ENCODE results near the gene GOLT1A.
"Not testable (repeated sequence)": the region's sequence is repeated elsewhere in the genome, so short reads cannot be mapped to it uniquely, and the experiment has no call there.

Gene GOLT1A

GRCh38 chr1:204254031-204254661 lies 40.4 kb upstream of the GOLT1A start:
- H3K9me3 Mint-ChIP-seq: no peaks in the 10 kb centered on the region
- no peak overlapping the region for H3K27ac Mint-ChIP-seq
- H3K36me3 Mint-ChIP-seq: no peaks in the 10 kb centered on the region
- H3K27me3 Mint-ChIP-seq: peaks cover 14% of the 10 kb centered on the region
- H3K4me3 Mint-ChIP-seq: no peak overlapping the region
- no peak for ATAC-seq
- H3K4me1 Mint-ChIP-seq: no peaks in the 10 kb centered on the region

DNA sequence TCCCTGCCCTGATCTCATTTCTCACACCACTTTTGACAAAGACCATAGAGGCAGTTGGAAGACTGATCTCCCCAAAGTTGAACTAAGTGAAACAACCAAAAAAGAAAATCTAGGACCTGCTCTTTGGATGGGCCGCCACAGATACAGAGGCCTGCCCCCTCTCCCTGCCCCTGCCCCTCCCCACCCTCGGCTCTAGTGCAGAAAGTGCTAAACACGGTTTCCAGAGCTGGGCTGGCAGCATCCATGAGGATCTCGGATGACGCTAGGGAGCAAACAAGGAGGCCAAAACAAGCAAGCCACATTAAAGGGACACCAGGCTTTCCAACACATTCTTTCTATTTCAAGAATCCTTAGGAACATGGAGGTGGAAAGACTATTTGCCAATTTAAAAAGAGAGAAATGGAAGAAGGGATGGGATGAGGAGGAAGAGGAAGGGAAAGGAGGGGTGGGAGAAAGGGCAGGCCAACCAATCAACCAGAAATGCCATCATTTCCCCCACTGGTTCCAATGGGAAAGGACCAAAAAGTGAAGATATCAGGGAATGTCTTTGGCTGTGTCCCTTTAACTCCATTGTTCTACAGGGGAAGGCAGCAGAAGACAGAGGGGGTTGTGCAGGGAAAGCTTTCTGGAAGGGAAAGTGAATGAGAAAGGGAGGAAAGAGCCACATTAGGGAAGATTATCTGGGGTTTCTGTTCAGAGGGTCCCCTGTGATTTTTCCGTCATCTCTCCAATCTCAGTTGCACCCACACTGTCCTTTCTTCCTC lies 38.3 kb upstream of the GOLT1A start:
- H3K27ac Mint-ChIP-seq: no peak overlapping the region
- no peaks in the 10 kb centered on the region for H3K36me3 Mint-ChIP-seq
- H3K4me1 Mint-ChIP-seq: no peaks in the 10 kb centered on the region
- peaks cover 20% of the 10 kb centered on the region for H3K27me3 Mint-ChIP-seq
- ATAC-seq: no peak
- no peaks in the 10 kb centered on the region for H3K9me3 Mint-ChIP-seq
- H3K4me3 Mint-ChIP-seq: no peak overlapping the region

- H3K4me1 Mint-ChIP-seq: no peaks in the 10 kb centered on the region
- ATAC-seq: peak; percentile 25
- no peak overlapping the region for H3K4me3 Mint-ChIP-seq
These were observed 37.5 kb upstream of the GOLT1A start for GRCh38 chr1:204251286-204251685.

DNA sequence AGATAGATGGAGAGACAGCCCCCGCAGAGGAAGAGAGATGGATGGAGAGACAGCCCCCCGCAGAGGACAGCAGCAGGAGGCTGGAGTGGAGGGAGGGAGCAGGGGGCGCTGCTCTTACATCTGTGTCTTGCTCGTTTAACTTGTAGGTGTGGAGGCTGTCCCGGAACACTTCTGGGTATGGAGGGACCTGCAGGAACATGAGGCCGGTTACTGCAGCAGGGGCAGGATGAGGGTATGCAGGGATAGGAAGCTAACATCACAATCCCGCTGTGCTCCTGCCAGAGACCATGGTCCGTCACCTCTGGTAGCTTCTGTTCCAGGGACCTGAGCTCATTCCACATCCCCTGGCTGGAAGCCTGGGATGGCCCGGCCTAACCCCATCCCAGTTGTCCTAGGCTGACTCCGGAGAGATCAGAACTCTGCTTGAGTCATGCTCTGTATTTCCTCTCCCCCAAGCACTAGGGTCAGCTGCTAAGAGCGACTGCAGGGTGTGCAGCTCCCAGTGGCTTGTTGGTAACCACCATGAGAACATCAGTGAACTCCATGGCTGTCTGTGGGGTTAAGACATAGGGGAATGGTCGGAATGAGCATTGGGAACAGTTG lies 36.7 kb upstream of the GOLT1A start:
- no peak overlapping the region for H3K27ac Mint-ChIP-seq
- no peaks in the 10 kb centered on the region for H3K4me1 Mint-ChIP-seq
- H3K9me3 Mint-ChIP-seq: no peaks in the 10 kb centered on the region
- H3K27me3 Mint-ChIP-seq: peaks cover 35% of the 10 kb centered on the region
- no peak for ATAC-seq
- no peaks in the 10 kb centered on the region for H3K36me3 Mint-ChIP-seq
- H3K4me3 Mint-ChIP-seq: no peak overlapping the region

More at GRCh38 chr1:204251286-204251685, 37.5 kb upstream of the GOLT1A start:
- Mint-ChIP-seq H3K27me3 (peaks cover 27% of the 10 kb centered on the region), H3K9me3 (no peaks in the 10 kb centered on the region), H3K27ac (no peak overlapping the region), H3K36me3 (no peaks in the 10 kb centered on the region)

DNA sequence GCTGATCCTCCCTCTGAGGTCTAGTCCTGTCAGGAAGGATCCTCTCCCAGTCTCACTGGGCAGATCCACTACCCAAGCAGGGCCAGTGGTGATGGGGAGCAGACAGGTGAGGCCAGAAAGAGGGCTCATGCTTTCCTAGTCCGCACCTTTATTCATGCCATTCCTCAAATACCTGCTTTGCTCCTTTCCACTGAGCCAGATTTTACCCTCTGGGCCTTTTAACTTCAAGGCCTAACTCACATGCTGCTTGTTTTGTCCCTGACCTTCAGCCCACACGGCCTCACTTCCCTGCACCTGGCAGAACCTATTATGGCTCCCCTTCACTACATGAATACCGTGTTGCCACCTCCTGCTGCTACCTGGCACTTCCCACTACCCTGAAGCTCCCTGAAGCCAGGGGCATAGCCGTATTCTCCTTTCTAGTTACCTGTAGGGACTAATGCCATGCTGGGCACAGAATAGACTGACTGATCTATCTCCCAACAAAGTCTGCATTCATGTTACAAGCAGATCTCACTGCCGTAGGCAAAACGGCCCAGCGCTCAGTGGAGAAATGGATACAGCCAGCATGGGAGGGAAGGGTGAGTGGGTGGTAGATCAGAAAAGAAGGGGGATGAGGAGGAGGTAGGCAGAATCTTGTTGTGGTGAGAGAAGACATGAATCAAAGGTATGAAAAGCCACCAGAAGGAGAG lies 36.1 kb upstream of the GOLT1A start:
- peaks cover 41% of the 10 kb centered on the region for H3K27me3 Mint-ChIP-seq
- H3K36me3 Mint-ChIP-seq: no peaks in the 10 kb centered on the region
- no peak overlapping the region for H3K27ac Mint-ChIP-seq
- H3K9me3 Mint-ChIP-seq: no peaks in the 10 kb centered on the region
- H3K4me1 Mint-ChIP-seq: no peaks in the 10 kb centered on the region
- H3K4me3 Mint-ChIP-seq: no peak overlapping the region
- ATAC-seq: no peak

DNA sequence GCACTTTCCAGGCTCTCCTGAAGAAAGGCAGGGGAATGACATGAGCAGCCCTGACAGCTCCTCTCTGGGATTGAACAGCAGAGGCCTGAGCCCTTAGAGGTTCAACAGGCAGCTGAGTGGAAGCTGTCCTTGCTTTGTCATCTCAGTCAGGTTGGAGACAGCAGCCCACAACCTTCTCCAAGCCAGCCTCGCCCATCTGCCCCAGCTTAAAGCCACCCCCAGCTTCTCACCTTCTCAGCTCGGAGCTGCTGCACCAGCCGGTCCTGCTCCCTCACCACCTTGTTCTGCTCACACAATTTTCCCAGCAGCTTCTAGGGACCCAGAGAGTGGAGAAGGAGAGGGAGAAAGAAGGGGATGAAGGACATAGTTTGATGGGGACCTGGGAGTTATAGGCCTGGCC lies 35.2 kb upstream of the GOLT1A start:
- H3K27me3 Mint-ChIP-seq: peaks cover 46% of the 10 kb centered on the region
- H3K36me3 Mint-ChIP-seq: no peaks in the 10 kb centered on the region
- H3K4me1 Mint-ChIP-seq: no peaks in the 10 kb centered on the region
- no peak for ATAC-seq
- H3K9me3 Mint-ChIP-seq: no peaks in the 10 kb centered on the region
- H3K4me3 Mint-ChIP-seq: no peak overlapping the region
- no peak overlapping the region for H3K27ac Mint-ChIP-seq

GRCh38 chr1:204246876-204247275 lies 33.1 kb upstream of the GOLT1A start:
- H3K4me1 Mint-ChIP-seq: no peaks in the 10 kb centered on the region
- H3K9me3 Mint-ChIP-seq: no peaks in the 10 kb centered on the region
- H3K36me3 Mint-ChIP-seq: no peaks in the 10 kb centered on the region
- peaks cover 46% of the 10 kb centered on the region for H3K27me3 Mint-ChIP-seq
- no peak for ATAC-seq
- H3K27ac Mint-ChIP-seq: no peak overlapping the region
- no peak overlapping the region for H3K4me3 Mint-ChIP-seq

GRCh38 chr1:204242920-204243319 lies 29.1 kb upstream of the GOLT1A start:
- Mint-ChIP-seq H3K4me1 (no peaks in the 10 kb centered on the region), H3K9me3 (no peaks in the 10 kb centered on the region), H3K36me3 (no peaks in the 10 kb centered on the region), H3K27ac (no peak overlapping the region), H3K4me3 (no peak overlapping the region), H3K27me3 (peaks cover 31% of the 10 kb centered on the region)
- no peak for ATAC-seq

GRCh38 chr1:204241914-204242313 lies 28.1 kb upstream of the GOLT1A start:
- no peaks in the 10 kb centered on the region for H3K9me3 Mint-ChIP-seq
- no peak for ATAC-seq
- no peaks in the 10 kb centered on the region for H3K36me3 Mint-ChIP-seq
- no peak overlapping the region for H3K4me3 Mint-ChIP-seq
- peaks cover 24% of the 10 kb centered on the region for H3K27me3 Mint-ChIP-seq
- H3K4me1 Mint-ChIP-seq: no peaks in the 10 kb centered on the region
- H3K27ac Mint-ChIP-seq: no peak overlapping the region

DNA sequence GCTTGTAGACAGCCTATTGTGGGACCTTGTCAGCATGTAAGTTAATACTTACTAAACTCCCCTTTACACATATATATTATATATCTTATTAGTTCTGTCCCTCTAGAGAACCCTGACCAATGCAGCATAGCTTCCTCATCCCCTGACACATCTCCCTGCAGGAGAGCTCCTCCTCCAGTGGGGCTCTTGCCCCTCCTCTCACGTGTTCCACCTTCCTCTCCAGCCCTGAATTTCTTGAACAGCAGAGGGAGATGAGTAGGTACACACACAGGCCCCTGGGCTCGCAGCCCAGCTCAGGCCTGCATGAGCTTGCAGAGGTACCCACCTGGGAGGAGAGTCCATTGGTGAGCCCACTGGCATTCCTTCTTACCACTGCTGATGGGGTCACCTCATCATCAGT lies 27.3 kb upstream of the GOLT1A start:
- Mint-ChIP-seq H3K4me1 (no peaks in the 10 kb centered on the region), H3K9me3 (no peaks in the 10 kb centered on the region), H3K27ac (no peak overlapping the region), H3K27me3 (peaks cover 21% of the 10 kb centered on the region), H3K4me3 (no peak overlapping the region), H3K36me3 (no peaks in the 10 kb centered on the region)
- no peak for ATAC-seq

DNA sequence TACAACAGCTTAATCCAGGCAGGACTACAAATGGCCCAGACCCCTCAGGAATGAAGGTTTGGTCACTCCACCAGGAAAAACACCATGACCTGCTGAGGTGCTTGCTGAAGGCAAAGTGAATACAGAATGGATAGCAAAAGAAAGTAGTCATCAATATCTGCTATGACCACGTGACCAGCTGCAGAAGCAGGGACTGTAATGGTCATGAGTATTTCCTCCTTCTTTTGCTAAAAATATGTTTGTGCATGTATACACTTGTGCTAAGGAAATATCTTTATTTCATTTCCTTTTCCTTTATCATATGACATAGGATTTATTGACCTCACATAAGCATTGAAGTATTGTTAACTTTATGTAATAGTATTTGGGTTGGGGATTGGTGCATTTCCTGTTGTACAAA lies 26.4 kb upstream of the GOLT1A start:
- no peak overlapping the region for H3K27ac Mint-ChIP-seq
- ATAC-seq: no peak
- H3K27me3 Mint-ChIP-seq: peaks cover 19% of the 10 kb centered on the region
- no peaks in the 10 kb centered on the region for H3K36me3 Mint-ChIP-seq
- H3K4me3 Mint-ChIP-seq: no peak overlapping the region
- H3K4me1 Mint-ChIP-seq: no peaks in the 10 kb centered on the region
- no peaks in the 10 kb centered on the region for H3K9me3 Mint-ChIP-seq

DNA sequence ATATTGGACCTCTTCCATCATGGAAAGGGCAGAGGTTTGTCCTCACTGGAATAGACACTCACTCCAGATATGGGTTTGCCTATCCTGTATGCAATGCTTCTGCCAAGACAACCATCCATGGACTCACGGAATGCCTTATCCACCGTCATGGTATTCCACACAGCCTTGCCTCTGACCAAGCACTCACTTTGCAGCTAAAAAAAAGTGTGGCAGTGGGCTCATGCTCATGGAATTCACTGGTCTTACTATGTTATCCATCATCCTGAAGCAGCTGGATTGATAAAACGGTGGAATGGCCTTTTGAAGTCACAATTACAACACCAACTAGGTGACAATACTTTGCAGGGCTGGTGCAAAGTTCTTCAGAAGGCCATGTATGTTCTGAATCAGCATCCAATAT lies 25.6 kb upstream of the GOLT1A start:
- H3K4me3 Mint-ChIP-seq, H3K36me3 Mint-ChIP-seq, H3K27ac Mint-ChIP-seq, H3K9me3 Mint-ChIP-seq, H3K4me1 Mint-ChIP-seq, ATAC-seq: not testable (repeated sequence)
- peaks cover 11% of the 10 kb centered on the region for H3K27me3 Mint-ChIP-seq

DNA sequence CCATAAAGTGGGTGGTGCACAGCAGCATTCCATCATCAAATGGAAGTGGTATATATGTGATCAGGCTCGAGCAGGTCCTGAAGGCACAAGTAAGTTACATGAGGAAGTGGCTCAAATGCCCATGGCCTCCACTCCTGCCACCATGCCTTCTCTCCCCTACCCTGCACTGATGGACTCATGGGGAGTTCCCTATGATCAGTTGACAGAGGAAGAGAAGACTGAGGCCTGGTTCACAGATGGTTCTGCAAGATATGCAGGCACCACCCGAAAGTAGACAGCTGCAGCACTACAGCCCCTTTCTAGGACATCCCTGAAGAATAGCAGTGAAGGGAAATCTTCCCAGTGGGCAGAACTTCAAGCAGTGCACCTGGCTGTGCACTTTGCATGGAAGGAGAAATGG lies 24.7 kb upstream of the GOLT1A start:
- H3K4me3 Mint-ChIP-seq, ATAC-seq, H3K36me3 Mint-ChIP-seq, H3K27ac Mint-ChIP-seq, H3K4me1 Mint-ChIP-seq, H3K9me3 Mint-ChIP-seq: not testable (repeated sequence)
- peaks cover 11% of the 10 kb centered on the region for H3K27me3 Mint-ChIP-seq

- H3K27me3 Mint-ChIP-seq: peaks cover 11% of the 10 kb centered on the region
- H3K4me3 Mint-ChIP-seq, H3K36me3 Mint-ChIP-seq, H3K4me1 Mint-ChIP-seq, ATAC-seq, H3K27ac Mint-ChIP-seq, H3K9me3 Mint-ChIP-seq: not testable (repeated sequence)
These were observed 23.7 kb upstream of the GOLT1A start for GRCh38 chr1:204237515-204237914.

- no peaks in the 10 kb centered on the region for H3K36me3 Mint-ChIP-seq
- no peak overlapping the region for H3K4me3 Mint-ChIP-seq
- H3K27me3 Mint-ChIP-seq: peaks cover 19% of the 10 kb centered on the region
- no peak overlapping the region for H3K27ac Mint-ChIP-seq
- ATAC-seq: no peak
- no peaks in the 10 kb centered on the region for H3K4me1 Mint-ChIP-seq
- no peaks in the 10 kb centered on the region for H3K9me3 Mint-ChIP-seq
These were observed 18.7 kb upstream of the GOLT1A start for GRCh38 chr1:204232526-204232925.
